Endodermal cell (in vitro differentiated cells): ENCODE data around the gene LAMTOR4. TPM values are rescaled to one million over a fixed set of nuclear protein-coding genes. Genes with fewer than 3 reads are reported as not detected.

ENCODE experiments used
- DNase-seq: peaks from one replicate; pipeline ENCODE4 v3.0.0-alpha.2; 2017
- H3K27ac ChIP-seq: 2 replicates; pipeline ENCODE4 v1.5.1; 2013; ENCODE audit warnings: mild to moderate bottlenecking, low read depth, low read length, moderate library complexity
- H3K27me3 ChIP-seq: 2 replicates; pipeline ENCODE4 v1.6.1; 2013; ENCODE audit warnings: mild to moderate bottlenecking, low read length, moderate library complexity; ENCODE audit not compliant: insufficient read depth, control insufficient read depth, poor library complexity, severe bottlenecking
- H3K36me3 ChIP-seq: 2 replicates; pipeline ENCODE4 v1.7.0; 2013; ENCODE audit warnings: mild to moderate bottlenecking, low read length, moderate library complexity; ENCODE audit not compliant: control insufficient read depth, insufficient read depth
- H3K4me1 ChIP-seq: one replicate; pipeline ENCODE4 v1.7.0; 2013; ENCODE audit warnings: low read length; ENCODE audit not compliant: control insufficient read depth, insufficient read depth
- H3K4me3 ChIP-seq: 2 replicates; pipeline ENCODE4 v1.5.1; 2013; ENCODE audit warnings: mild to moderate bottlenecking, low read length, moderate library complexity
- H3K9ac ChIP-seq: 2 replicates; pipeline ENCODE4 v1.6.1; 2013; ENCODE audit warnings: mild to moderate bottlenecking, low read length, moderate library complexity; ENCODE audit not compliant: poor library complexity, severe bottlenecking; ENCODE audit errors: extremely low read depth
- H3K9me3 ChIP-seq: 2 replicates; pipeline ENCODE4 v1.6.1; 2013; ENCODE audit warnings: mild to moderate bottlenecking, low read length, moderate library complexity; ENCODE audit not compliant: control insufficient read depth
- H3K27ac Mint-ChIP-seq: 2 replicates; pipeline ENCODE4 v1.8.0; 2020; ENCODE audit warnings: mixed read lengths
- H3K27me3 Mint-ChIP-seq: 2 replicates; pipeline ENCODE4 v1.8.0; 2021; ENCODE audit warnings: mild to moderate bottlenecking, mixed read lengths; ENCODE audit not compliant: insufficient read depth
- H3K36me3 Mint-ChIP-seq: 2 replicates; pipeline ENCODE4 v1.8.0; 2020; ENCODE audit warnings: low read depth, mixed read lengths
- H3K4me1 Mint-ChIP-seq: 2 replicates; pipeline ENCODE4 v1.8.0; 2020; ENCODE audit warnings: mixed read lengths
- H3K4me3 Mint-ChIP-seq: 2 replicates; pipeline ENCODE4 v1.8.0; 2020; ENCODE audit warnings: mild to moderate bottlenecking, moderate library complexity, mixed read lengths
- H3K9me3 Mint-ChIP-seq: 2 replicates; pipeline ENCODE4 v1.8.0; 2020; ENCODE audit warnings: mild to moderate bottlenecking, mixed read lengths
- WGBS, 2 experiments: methylation state at CpG; one replicate each; pipeline versions ENCODE4 v1.1.5 to v1.1.7; 2013; ENCODE audit warnings: missing lambda C conversion rate in 2 of 2, mixed read lengths in 1 of 2; ENCODE audit not compliant: insufficient coverage in 1 of 2, insufficient read length in 1 of 2; 5-methylcytosine and 5-hydroxymethylcytosine counted together
- total RNA-seq, 2 donors: library from RNA; stranded (reverse); fragmentation: NEBNext Ultra II Directional in 1 of 2; extraction: Animal tissue kit (Norgen Biotek cat#: 25700) in 1 of 2; gene quantifications; 2 replicates in 1 of 2; 3 replicates in 1 of 2; pipeline ENCODE4 v1.2.1, GENCODE V29; 2021
- TF ChIP-seq, protein P1 (sequence below): fragments of 200-600 bp; sonication (generic); conservative IDR thresholded peaks from 2 replicates; pipeline ENCODE4 v1.5.0; 2021; ENCODE audit warnings: antibody characterized with exemption, mild to moderate bottlenecking

LAMTOR4 gene
- total RNA-seq, 2 donors from 2014 or later: 155 to 188 TPM

DNA sequence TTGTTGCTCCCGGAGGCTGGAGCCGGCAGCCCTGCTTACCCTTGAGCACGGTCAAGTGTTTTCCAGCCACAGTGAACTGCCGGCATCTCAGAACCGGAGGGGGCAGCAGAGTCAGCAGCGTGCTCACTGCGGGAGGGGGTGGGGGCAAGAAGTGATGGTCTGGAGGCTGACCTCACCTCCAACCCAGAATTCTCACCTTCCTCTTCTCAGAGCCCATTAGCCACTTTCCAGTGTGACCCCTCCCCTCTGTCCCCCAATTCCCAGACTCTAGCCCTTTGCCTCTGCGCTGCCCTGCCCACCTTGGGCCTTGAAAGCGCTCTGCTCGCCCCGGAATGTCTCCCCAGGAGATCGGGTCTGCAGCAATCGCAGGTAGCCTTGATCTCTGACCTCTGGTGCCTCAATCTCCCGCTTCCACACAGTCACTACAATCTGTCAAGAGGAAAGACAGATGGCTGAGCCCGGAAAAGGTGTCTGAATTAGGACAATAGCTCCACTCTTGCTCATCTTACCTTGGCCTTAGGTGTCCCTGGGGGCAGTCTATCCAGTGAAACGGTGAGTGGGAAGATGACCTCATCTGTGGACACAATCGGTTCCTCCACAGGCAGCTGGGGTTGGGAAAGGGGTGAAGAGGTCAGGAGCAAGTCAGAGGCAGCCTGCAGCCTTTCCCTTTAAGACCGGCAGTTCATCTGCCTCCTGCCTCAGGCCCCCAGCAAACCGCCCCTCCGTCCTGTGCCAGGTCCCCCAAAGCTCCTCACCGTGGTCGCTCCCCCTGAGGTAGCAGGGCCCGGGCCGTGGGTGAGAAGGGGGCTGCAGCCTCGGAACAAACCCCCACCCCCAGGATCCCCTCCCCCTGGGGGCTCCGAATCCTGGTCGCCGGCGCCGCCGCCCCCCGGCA lies 8.9 kb downstream of the LAMTOR4 start:
- Mint-ChIP-seq H3K4me3 (peak overlapping the region; percentile 62), H3K4me1 (peaks cover 32% of the 10 kb centered on the region), H3K36me3 (peaks cover 24% of the 10 kb centered on the region), H3K9me3 (no peaks in the 10 kb centered on the region), H3K27me3 (peaks cover 2% of the 10 kb centered on the region), H3K27ac (peak overlapping the region; percentile 81)
- Histone ChIP-seq H3K36me3 (peaks cover 40% of the 10 kb centered on the region), H3K9me3 (no peaks in the 10 kb centered on the region), H3K4me1 (peaks cover 21% of the 10 kb centered on the region), H3K27me3 (no peaks in the 10 kb centered on the region), H3K9ac (peak overlapping the region; percentile 73), H3K4me3 (peak overlapping the region; percentile 84), H3K27ac (no peak overlapping the region)
- TF ChIP-seq, protein P1, sequence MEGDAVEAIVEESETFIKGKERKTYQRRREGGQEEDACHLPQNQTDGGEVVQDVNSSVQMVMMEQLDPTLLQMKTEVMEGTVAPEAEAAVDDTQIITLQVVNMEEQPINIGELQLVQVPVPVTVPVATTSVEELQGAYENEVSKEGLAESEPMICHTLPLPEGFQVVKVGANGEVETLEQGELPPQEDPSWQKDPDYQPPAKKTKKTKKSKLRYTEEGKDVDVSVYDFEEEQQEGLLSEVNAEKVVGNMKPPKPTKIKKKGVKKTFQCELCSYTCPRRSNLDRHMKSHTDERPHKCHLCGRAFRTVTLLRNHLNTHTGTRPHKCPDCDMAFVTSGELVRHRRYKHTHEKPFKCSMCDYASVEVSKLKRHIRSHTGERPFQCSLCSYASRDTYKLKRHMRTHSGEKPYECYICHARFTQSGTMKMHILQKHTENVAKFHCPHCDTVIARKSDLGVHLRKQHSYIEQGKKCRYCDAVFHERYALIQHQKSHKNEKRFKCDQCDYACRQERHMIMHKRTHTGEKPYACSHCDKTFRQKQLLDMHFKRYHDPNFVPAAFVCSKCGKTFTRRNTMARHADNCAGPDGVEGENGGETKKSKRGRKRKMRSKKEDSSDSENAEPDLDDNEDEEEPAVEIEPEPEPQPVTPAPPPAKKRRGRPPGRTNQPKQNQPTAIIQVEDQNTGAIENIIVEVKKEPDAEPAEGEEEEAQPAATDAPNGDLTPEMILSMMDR: peak; percentile 15
- DNase-seq: peak; percentile 78
- WGBS, 2 experiments: 22 to 25% methylated on average over 5 to 32 of the region's 32 CpGs

DNA sequence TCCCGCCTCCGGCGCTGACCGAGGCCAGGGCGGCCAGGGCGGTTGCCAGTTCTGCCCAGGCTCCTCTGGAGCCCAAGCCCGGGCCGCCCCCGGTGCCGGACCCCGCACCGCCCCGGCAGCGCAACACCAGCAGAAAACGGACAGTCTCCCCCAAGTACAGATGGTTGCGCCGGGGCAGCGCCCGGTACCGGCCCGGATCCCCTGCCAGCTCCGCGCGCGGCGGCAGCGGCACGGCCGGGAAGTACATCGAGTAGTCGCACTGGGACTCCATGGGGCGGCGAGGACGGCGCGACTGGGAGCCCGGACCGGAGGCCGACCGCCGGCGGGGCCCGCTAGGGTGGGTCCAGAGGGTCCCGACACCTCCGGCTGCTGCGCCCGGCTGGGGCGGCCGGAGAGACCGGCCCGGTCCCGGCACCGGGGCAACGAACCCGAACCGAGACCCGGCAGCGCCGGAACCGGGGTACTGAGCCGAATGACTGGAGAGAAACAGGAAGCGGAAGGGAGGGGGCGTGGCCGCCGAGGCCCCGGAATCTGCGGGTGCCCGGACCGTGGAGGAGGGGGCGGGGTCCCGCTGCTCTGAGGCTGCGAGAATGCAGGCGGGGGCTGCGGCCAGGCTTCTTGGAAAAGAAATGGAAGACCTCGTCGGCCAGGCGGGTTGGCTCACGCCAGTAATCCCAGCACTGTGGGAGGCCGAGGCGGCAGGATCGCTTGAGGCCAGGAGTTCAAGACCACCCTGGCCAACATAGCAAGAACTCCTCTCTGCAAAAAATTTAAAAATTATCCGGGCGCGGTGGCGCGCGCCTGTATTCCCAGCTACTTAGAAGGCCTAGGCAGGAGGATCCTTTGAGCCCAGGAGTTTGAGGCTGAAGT lies 9.7 kb downstream of the LAMTOR4 start, which contains the start of gene TRAPPC14:
TSS of gene TRAPPC14 (minus strand) at position 495 of the 870 bp plus-strand sequence. CDS start at position 271, 224 bp downstream.
- Mint-ChIP-seq H3K4me3 (peak within 1 kb of the TSS; percentile 62), H3K36me3 (peaks cover 18% of the 10 kb centered on the region), H3K4me1 (peaks cover 31% of the 10 kb centered on the region), H3K27ac (peak within 1 kb of the TSS; percentile 82), H3K27me3 (peaks cover 6% of the 10 kb centered on the region), H3K9me3 (no peaks in the 10 kb centered on the region)
- Histone ChIP-seq H3K27ac (peak within 1 kb of the TSS; percentile 22), H3K36me3 (peaks cover 32% of the 10 kb centered on the region), H3K9me3 (no peaks in the 10 kb centered on the region), H3K27me3 (no peaks in the 10 kb centered on the region), H3K9ac (peak within 1 kb of the TSS; percentile 73), H3K4me1 (peaks cover 19% of the 10 kb centered on the region), H3K4me3 (peak within 1 kb of the TSS; percentile 84)
- TF ChIP-seq, protein P1: no peak
- 3 to 14% methylated on average over 27 to 87 of the region's 87 CpGs for WGBS, 2 experiments
- peak; percentile 98 for DNase-seq

DNA sequence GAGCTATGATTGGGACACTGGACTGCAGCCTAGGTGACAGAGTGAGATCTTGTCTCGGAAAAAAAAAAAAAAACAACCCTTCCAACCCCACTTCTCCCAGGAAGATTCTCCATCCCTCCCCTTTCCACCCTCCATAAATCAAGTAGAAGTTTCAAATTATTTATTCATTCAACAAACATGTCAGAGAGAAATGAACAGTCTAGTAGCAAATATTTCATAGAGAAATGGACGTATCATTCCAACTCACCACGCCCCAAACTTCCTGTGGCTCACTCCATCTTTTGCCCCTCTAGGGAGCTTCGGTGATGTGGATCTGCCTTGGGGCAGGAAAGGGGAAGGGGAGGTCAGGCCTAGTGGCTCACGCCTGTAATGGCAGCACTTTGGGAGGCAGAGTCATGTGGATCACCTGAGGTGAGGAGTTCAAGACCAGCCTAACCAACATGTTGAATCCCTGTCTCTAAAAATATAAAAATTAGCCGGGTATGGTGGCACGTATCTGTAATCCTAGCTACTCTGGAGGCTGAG lies 10.4 kb downstream of the LAMTOR4 start:
- H3K4me1 ChIP-seq: peaks cover 12% of the 10 kb centered on the region
- peaks cover 15% of the 10 kb centered on the region for H3K36me3 Mint-ChIP-seq
- no peaks in the 10 kb centered on the region for H3K27me3 ChIP-seq
- peak overlapping the region; percentile 73 for H3K9ac ChIP-seq
- no peak overlapping the region for H3K27ac ChIP-seq
- H3K36me3 ChIP-seq: peaks cover 26% of the 10 kb centered on the region
- H3K27ac Mint-ChIP-seq: peak overlapping the region; percentile 82
- H3K4me1 Mint-ChIP-seq: peaks cover 24% of the 10 kb centered on the region
- peak overlapping the region; percentile 62 for H3K4me3 Mint-ChIP-seq
- peaks cover 9% of the 10 kb centered on the region for H3K27me3 Mint-ChIP-seq
- TF ChIP-seq, protein P1: peak; percentile 45
- peak overlapping the region; percentile 84 for H3K4me3 ChIP-seq
- H3K9me3 Mint-ChIP-seq: no peaks in the 10 kb centered on the region
- no peaks in the 10 kb centered on the region for H3K9me3 ChIP-seq
- DNase-seq: peak; percentile 61
- 91 to 96% methylated on average over 5 to 6 of the region's 7 CpGs for WGBS, 2 experiments
